Common myeloid progenitor, CD34-positive (primary cell): ENCODE measurements around the gene SLC49A3.
"Not testable (repeated sequence)": the region's sequence is repeated elsewhere in the genome, so short reads cannot be mapped to it uniquely, and the experiment has no call there.

Experiments
- CTCF ChIA-PET: fragments of 350-600 bp; sonication (Branson Sonifier 250); formaldehyde crosslinking; loops from one replicate; lab custom pipeline; 2021; ENCODE audit warnings: antibody characterized with exemption; lab: Charles Lee
- POLR2A ChIA-PET: fragments of 350-600 bp; sonication (Branson Sonifier 250); formaldehyde crosslinking; loops from one replicate; lab custom pipeline; 2021; ENCODE audit warnings: antibody characterized with exemption; lab: Charles Lee
- DNase-seq, 3 donors: peaks; one replicate each; pipeline versions ENCODE4 v3.0.0 to v3.0.0-alpha.2; 2013
- H3K27ac ChIP-seq, 2 experiments: 1 replicate in 1 of 2; 2 replicates in 1 of 2; pipeline ENCODE4 v1.7.0; 2013; ENCODE audit warnings: inconsistent platforms in 2 of 2, low read length in 2 of 2, mild to moderate bottlenecking in 2 of 2, low read depth in 1 of 2, moderate library complexity in 1 of 2; ENCODE audit not compliant: severe bottlenecking in 2 of 2, insufficient read depth in 1 of 2, poor library complexity in 1 of 2
- H3K27me3 ChIP-seq, 5 experiments: replicated peaks in 2 of 5; 1 replicate in 3 of 5; 2 replicates in 2 of 5; pipeline versions ENCODE4 v1.6.1 to v1.7.0; 2013; ENCODE audit warnings: low read length in 4 of 5, mild to moderate bottlenecking in 2 of 5, moderate library complexity in 2 of 5, inconsistent platforms in 1 of 5; ENCODE audit not compliant: insufficient read depth in 5 of 5, control insufficient read depth in 4 of 5
- H3K36me3 ChIP-seq, 4 experiments: 1 replicate in 2 of 4; 2 replicates in 2 of 4; pipeline versions ENCODE4 v1.6.1 to v1.7.0; 2013; ENCODE audit warnings: low read length in 3 of 4, control low read depth in 1 of 4, mild to moderate bottlenecking in 1 of 4; ENCODE audit not compliant: control insufficient read depth in 4 of 4, insufficient read depth in 4 of 4
- H3K4me1 ChIP-seq, 4 experiments: 1 replicate in 3 of 4; 2 replicates in 1 of 4; pipeline versions ENCODE4 v1.6.1 to v1.7.1; 2013; ENCODE audit warnings: low read length in 3 of 4, mild to moderate bottlenecking in 3 of 4, control low read depth in 1 of 4, inconsistent platforms in 1 of 4, moderate library complexity in 1 of 4; ENCODE audit not compliant: control insufficient read depth in 4 of 4, insufficient read depth in 4 of 4; ENCODE audit errors: control extremely low read depth in 1 of 4
- H3K4me3 ChIP-seq, 7 experiments: 1 replicate in 4 of 7; 2 replicates in 3 of 7; pipeline versions ENCODE4 v1.5.1 to v1.7.0; 2013; ENCODE audit warnings: mild to moderate bottlenecking in 7 of 7, low read length in 6 of 7, moderate library complexity in 6 of 7, inconsistent platforms in 2 of 7, low read depth in 2 of 7, control low read depth in 1 of 7; ENCODE audit not compliant: insufficient read depth in 4 of 7, control insufficient read depth in 1 of 7; ENCODE audit errors: extremely low read depth in 1 of 7
- H3K9me3 ChIP-seq, 5 experiments: 1 replicate in 4 of 5; 2 replicates in 1 of 5; pipeline versions ENCODE4 v1.6.1 to v1.7.1; 2013; ENCODE audit warnings: low read length in 4 of 5, mild to moderate bottlenecking in 2 of 5, inconsistent platforms in 1 of 5, low read depth in 1 of 5, moderate library complexity in 1 of 5; ENCODE audit not compliant: control insufficient read depth in 4 of 5, insufficient read depth in 2 of 5; ENCODE audit errors: control extremely low read depth in 1 of 5
- WGBS: methylation state at CpG from one replicate; pipeline ENCODE4 v1.1.5; 2013; ENCODE audit not compliant: insufficient coverage; 5-methylcytosine and 5-hydroxymethylcytosine counted together

Gene SLC49A3

DNA sequence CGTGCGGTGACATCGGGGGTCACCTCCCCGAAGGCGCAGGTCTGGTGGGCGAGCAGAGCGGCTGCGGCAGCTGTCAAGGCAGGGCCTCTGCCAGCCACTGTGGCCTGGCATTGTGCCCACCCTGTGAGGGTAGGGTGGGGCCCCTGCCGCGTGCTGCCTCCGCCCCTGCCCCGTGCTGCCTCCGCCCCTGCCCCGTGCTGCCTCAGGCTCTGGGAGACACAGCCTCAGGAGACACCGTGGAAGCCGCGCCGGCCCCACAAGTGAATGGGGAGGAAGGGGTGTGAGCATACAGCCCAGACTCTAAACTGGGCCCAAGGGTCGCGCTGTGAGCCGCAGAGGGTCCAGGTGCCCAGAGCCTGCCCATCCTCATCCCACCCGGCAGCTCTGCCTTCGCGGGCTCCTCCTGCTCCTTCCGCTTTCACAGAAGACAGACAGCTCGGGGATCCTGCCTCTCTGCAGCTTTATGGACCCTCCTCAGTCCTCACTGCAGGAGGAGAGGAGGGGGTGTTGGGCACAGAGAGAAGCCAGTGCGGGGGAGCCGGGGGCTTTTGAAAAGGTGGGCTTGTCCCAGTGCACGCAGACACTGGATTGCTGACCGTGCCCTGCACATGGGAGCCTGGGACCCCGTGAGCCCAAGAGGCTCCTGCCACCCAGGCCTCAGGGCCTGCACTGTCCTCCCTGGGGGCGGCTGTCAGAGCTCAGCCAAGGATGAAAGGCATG, 44.1 kb upstream of the SLC49A3 start:
- ChIA-PET CTCF (interaction anchor here (1.3 kb wide), 1 partner anchor 10 kb away, joined by 5 read pairs; no protein-coding TSS in a partner anchor), POLR2A (no interaction called here)
- no peaks in the 10 kb centered on the region for H3K27me3 ChIP-seq
- peaks cover 10 to 65% (median 45%) of the 10 kb centered on the region in 4 experiments for H3K36me3 ChIP-seq
- no peak overlapping the region for H3K27ac ChIP-seq
- WGBS = 80% methylated on average over 24 of the region's 32 CpGs
- H3K4me3 ChIP-seq = no peak overlapping the region
- no peaks in the 10 kb centered on the region for H3K9me3 ChIP-seq
- peaks cover 0 to 10% (median 5%) of the 10 kb centered on the region in 4 experiments for H3K4me1 ChIP-seq
- peak; percentile 46 to 65 (median 60) for DNase-seq

DNA sequence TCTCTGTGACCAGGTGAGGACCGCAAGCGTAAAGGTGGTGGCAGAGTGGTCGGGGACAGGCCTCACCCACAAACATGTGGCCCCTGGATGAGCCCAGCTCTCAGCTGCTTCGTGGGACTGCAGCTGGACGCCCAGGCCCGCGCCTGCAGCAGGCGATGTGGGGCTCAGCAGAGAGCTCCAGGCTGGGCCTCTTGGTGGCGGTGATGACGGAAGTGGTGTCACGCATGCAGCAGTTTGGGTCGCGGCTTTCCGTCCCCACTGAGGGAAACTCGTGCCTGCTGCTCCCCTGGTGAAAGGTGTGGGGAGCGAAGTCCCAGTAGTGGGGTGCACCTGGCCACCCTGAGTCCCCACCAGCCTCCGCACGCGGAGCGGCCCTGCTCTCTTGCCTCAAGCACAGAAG, 43.5 kb upstream of the SLC49A3 start:
- Histone ChIP-seq H3K27me3 (no peaks in the 10 kb centered on the region), H3K36me3 (peaks cover 10 to 59% (median 43%) of the 10 kb centered on the region in 4 experiments), H3K9me3 (no peaks in the 10 kb centered on the region), H3K4me1 (peaks cover 0 to 16% (median 7%) of the 10 kb centered on the region in 4 experiments), H3K4me3 (no peak overlapping the region), H3K27ac (no peak overlapping the region)
- DNase-seq = peak in 2 of 3 donors; percentile 36 to 52
- CTCF ChIA-PET = interaction anchor here (1.3 kb wide), 1 partner anchor 10 kb away, joined by 5 read pairs; no protein-coding TSS in a partner anchor
- 91% methylated on average over 20 of the region's 20 CpGs for WGBS
- POLR2A ChIA-PET = no interaction called here

DNA sequence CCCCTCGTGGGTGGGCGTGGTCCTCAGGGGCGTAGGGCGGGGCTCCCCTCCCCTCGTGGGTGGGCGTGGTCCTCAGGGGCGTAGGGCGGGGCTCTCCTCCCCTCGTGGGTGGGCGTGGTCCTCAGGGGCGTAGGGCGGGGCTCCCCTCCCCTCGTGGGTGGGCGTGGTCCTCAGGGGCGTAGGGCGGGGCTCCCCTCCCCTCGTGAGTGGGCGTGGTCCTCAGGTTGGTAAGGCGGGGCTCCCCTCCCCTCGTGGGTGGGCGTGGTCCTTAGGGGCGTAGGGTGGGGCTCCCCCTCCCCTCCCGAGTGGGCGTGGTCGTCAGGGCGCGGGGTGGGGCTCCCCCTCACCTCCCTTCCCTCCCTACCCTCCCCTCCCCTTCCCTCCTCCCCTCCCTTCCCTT, 43.0 kb upstream of the SLC49A3 start:
- H3K27ac ChIP-seq, CTCF ChIA-PET, POLR2A ChIA-PET, DNase-seq, H3K9me3 ChIP-seq, H3K4me3 ChIP-seq, H3K27me3 ChIP-seq: not testable (repeated sequence)
- peaks cover 8 to 54% (median 40%) of the 10 kb centered on the region in 4 experiments for H3K36me3 ChIP-seq
- H3K4me1 ChIP-seq = peaks cover 0 to 21% (median 8%) of the 10 kb centered on the region in 4 experiments
- no CpG with 5 or more reads among the region's 27 CpGs for WGBS

DNA sequence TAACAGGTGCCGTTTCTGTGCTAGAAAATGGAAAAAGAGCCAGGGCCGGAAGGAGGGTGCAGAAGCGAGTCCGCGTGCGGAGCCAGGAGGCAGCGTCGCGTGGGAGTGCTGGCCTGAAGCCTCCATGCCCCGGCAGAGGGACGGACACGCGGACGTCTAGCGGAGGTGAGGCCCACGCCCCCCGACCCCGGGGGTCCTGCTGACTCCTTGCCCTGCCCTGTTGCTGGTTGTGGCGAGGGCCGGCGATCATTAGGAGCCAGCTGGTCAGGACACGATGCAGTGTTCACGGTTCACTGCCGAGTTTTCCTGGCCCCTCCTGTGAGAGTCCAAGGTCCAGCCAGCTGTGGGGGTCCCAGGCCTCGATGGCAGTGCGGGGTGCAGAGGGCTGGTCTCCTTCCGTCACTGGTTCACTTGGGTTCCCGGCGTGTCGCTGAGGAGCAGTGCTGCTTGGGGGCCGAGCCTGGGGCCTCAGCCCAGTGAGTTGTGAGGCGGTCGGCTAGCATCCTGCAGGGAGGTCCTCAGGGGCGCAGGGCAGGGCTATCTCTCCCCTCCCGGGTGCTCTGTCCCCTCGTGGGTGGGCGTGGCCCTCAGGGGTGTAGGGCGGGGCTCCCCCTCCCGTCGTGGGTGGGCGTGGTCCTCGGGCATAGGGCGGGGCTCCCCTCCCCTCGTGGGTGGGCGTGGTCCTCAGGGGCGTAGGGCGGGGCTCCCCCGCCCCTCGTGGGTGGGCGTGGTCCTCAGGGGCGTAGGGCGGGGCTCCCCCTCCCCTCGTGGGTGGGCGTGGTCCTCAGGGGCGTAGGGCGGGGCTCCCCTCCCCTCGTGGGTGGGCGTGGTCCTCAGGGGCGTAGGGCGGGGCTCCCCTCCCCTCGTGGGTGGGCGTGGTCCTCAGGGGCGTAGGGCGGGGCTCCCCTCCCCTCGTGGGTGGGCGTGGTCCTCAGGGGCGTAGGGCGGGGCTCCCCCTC, 42.3 kb upstream of the SLC49A3 start:
- H3K27ac ChIP-seq, H3K4me3 ChIP-seq, H3K27me3 ChIP-seq, H3K9me3 ChIP-seq, CTCF ChIA-PET, POLR2A ChIA-PET, DNase-seq: not testable (repeated sequence)
- peaks cover 0 to 29% (median 12%) of the 10 kb centered on the region in 4 experiments for H3K4me1 ChIP-seq
- 95% methylated on average over 37 of the region's 68 CpGs for WGBS
- H3K36me3 ChIP-seq = peaks cover 5 to 49% (median 38%) of the 10 kb centered on the region in 4 experiments

DNA sequence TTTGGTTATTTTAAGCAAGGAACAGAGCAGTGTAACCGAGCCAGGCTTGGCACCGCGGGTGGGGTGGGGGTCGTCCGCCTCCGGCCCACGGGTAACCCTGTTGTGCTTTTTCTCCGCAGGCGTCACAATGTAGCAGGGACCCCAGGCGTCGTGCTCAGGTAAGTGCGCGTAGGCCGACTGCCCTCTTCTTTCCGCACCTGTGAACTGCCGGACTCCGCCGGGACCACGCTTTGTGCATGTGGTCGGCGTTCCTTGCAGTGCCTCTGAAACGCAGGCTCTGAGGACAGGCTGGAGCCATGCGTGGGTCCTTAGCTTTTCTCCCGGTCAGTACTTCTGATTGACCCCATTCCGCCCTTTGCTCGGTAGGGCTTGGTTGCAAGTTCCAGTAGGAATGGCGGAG, 41.6 kb upstream of the SLC49A3 start:
- Histone ChIP-seq H3K4me1 (peaks cover 0 to 36% (median 18%) of the 10 kb centered on the region in 4 experiments), H3K27me3 (no peaks in the 10 kb centered on the region), H3K27ac (no peak overlapping the region), H3K4me3 (no peak overlapping the region), H3K9me3 (no peaks in the 10 kb centered on the region), H3K36me3 (peaks cover 3 to 45% (median 34%) of the 10 kb centered on the region in 4 experiments)
- ChIA-PET POLR2A (no interaction called here), CTCF (no interaction called here)
- DNase-seq = no peak
- WGBS = 98% methylated on average over 27 of the region's 27 CpGs

DNA sequence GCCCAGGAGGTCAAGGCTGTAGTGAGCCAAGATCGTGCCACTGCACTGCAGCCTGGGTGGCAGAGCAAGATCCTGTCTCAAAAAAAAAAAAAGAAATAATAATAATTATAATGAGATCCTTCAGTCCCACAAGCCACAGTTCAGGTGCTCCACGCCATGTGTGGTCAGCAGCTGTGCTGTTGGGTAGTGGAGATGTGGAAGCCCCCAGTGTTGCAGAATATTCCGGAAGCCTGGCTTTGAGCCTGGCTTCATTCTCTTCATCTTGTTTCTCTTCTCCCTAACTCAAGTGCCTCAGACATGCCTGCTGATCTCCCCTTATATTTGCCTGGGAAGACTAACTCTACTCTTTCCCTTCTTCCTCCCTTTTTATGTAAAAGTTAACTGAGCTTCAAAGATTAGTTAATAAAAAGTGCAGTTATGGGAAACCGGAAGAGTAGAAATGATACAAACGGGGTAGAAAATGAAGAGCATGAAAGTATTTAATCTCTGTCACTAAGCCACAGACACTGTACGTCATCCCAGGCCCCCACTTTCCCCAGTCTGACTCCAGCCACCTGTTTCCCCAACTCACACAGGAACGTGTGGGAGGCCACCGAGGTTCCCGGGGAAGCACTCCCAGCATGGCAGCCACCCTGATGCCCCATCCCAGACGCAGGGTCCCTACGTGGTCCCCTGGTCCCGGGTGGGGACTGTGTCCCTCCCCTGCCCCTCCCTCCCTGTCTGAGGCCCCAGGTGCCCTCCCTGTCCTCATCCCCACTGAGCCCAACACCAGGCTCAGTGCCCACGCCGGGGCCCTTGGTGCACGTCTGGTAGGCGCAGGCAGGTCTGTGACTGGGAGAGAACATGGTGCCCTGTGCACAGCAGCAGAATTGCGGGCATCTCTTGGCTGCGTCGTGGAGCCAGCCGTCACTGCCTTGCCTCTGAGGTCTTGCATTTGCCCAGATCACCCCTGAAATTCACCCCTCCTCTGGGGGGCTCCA, 40.7 kb upstream of the SLC49A3 start:
- 95% methylated on average over 10 of the region's 20 CpGs for WGBS
- H3K4me1 ChIP-seq = peaks cover 0 to 41% (median 20%) of the 10 kb centered on the region in 4 experiments
- H3K4me3 ChIP-seq = no peak overlapping the region
- H3K27ac ChIP-seq = no peak overlapping the region
- peaks cover 2 to 37% (median 29%) of the 10 kb centered on the region in 4 experiments for H3K36me3 ChIP-seq
- no peak for DNase-seq
- H3K9me3 ChIP-seq = no peaks in the 10 kb centered on the region
- H3K27me3 ChIP-seq = no peaks in the 10 kb centered on the region
- ChIA-PET CTCF (interaction anchor here (1.0 kb wide), 1 partner anchor 45 kb away, joined by 6 read pairs; no protein-coding TSS in a partner anchor), POLR2A (no interaction called here)
